ENCODE data around the gene HMMR. TPM values are rescaled to one million over a fixed set of nuclear protein-coding genes. Genes with fewer than 3 reads are reported as not detected.

Gene HMMR
- polyA plus RNA-seq, 1 donor (not counting 4 experiments of a cell fraction or from before 2014, with no cell fraction given), result 16.2 TPM

GRCh38 chr5:163533223-163533622 is 72.8 kb downstream of the HMMR start:
- TF ChIP-seq CTCF (optimal IDR thresholded peaks at IDR 0.05 in 1 of 3, IDR thresholded peaks at IDR 0.05 in 1 of 3, conservative IDR thresholded peaks at IDR 0.05 in 1 of 3; ENCODE audit: extremely low read depth in 1 of 3, insufficient read depth in 2 of 3, low read length in 3 of 3), result no peak
- TF ChIP-seq EZH2 (IDR thresholded peaks at IDR 0.05; ENCODE audit: low read length), result no peak
- H3K9me1 ChIP-seq (ENCODE audit: control insufficient read depth, extremely low read depth, insufficient read depth, low read length), result no peaks in the 10 kb centered on the region
- no peaks in the 10 kb centered on the region for H3K9me3 ChIP-seq (ENCODE audit: control insufficient read depth, low read depth, low read length)
- H3K4me3 ChIP-seq (ENCODE audit: control insufficient read depth in 2 of 3, extremely low read depth in 1 of 3, insufficient read depth in 2 of 3, low read depth in 1 of 3, low read length in 3 of 3), result no peak overlapping the region
- H3K4me1 ChIP-seq (ENCODE audit: control insufficient read depth, extremely low read depth, insufficient read depth, low read length), result no peaks in the 10 kb centered on the region
- H3K79me2 ChIP-seq (ENCODE audit: control insufficient read depth, insufficient read depth, low read length), result no peaks in the 10 kb centered on the region
- dilution Hi-C loops (cut with MboI; ENCODE audit: extremely low pct_ligation_motif_present, low sequenced_read_pairs), result no loop called here
- H3K4me2 ChIP-seq (ENCODE audit: control insufficient read depth, extremely low read depth, insufficient read depth, low read depth, low read length), result no peak overlapping the region
- no peaks in the 10 kb centered on the region for H3K36me3 ChIP-seq (ENCODE audit: control insufficient read depth in 2 of 2, extremely low read depth in 1 of 2, insufficient read depth in 2 of 2, low read length in 2 of 2)
- no peaks in the 10 kb centered on the region for H4K20me1 ChIP-seq (ENCODE audit: control insufficient read depth, extremely low read depth, insufficient read depth, low read length)
- no peak overlapping the region for H2AFZ ChIP-seq (ENCODE audit: control insufficient read depth, low read length)
- H3K9ac ChIP-seq (ENCODE audit: control insufficient read depth, extremely low read depth, insufficient read depth, low read length), result no peak overlapping the region
- FAIRE-seq (no peak), DNase-seq (ENCODE audit: low read depth, low spot score) (no peak)
- no peaks in the 10 kb centered on the region for H3K27me3 ChIP-seq (ENCODE audit: control insufficient read depth, extremely low read depth, insufficient read depth, low read length)
- no peak overlapping the region for H3K27ac ChIP-seq (ENCODE audit: control insufficient read depth, insufficient read depth, low read length)

DNA sequence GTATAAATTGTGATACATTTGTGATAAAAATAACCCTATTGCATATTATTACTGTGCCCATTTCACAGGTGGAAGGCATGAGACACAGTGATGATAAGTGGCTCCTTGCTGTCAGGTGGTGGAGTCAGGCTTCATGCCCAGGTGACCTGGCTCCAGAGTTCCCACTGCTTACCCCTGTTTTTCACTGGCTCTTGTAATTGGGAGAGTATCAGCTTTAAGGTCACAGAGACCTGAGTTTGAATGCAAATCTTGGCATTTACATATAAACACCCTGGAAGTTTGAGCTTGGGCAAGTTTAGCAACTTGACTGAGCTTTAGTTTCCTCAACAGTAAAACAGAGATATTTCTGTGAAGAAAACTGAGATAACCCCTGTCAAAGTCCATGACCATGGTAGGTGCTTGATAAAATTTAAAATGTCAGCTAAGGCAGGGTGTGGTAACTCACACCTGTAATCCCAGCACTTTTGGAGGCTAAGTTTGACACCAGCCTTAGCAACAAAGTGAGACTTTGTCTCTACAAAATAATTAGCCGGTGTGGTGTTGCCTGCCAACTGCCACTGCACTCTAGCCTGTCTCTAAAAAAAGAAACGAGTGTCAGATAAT is 74.2 kb downstream of the HMMR start:
- no peaks in the 10 kb centered on the region for H3K27me3 ChIP-seq (ENCODE audit: control insufficient read depth, extremely low read depth, insufficient read depth, low read length)
- dilution Hi-C loops (cut with MboI; ENCODE audit: extremely low pct_ligation_motif_present, low sequenced_read_pairs), result no loop called here
- no peak overlapping the region for H3K9ac ChIP-seq (ENCODE audit: control insufficient read depth, extremely low read depth, insufficient read depth, low read length)
- H3K4me3 ChIP-seq (ENCODE audit: control insufficient read depth in 2 of 3, extremely low read depth in 1 of 3, insufficient read depth in 2 of 3, low read depth in 1 of 3, low read length in 3 of 3), result no peak overlapping the region
- H3K36me3 ChIP-seq (ENCODE audit: control insufficient read depth in 2 of 2, extremely low read depth in 1 of 2, insufficient read depth in 2 of 2, low read length in 2 of 2), result no peaks in the 10 kb centered on the region
- no peak for TF ChIP-seq CTCF (optimal IDR thresholded peaks at IDR 0.05 in 1 of 3, IDR thresholded peaks at IDR 0.05 in 1 of 3, conservative IDR thresholded peaks at IDR 0.05 in 1 of 3; ENCODE audit: extremely low read depth in 1 of 3, insufficient read depth in 2 of 3, low read length in 3 of 3)
- no peak for TF ChIP-seq EZH2 (IDR thresholded peaks at IDR 0.05; ENCODE audit: low read length)
- DNase-seq (ENCODE audit: low read depth, low spot score), result no peak
- no peaks in the 10 kb centered on the region for H3K9me1 ChIP-seq (ENCODE audit: control insufficient read depth, extremely low read depth, insufficient read depth, low read length)
- no peaks in the 10 kb centered on the region for H3K4me1 ChIP-seq (ENCODE audit: control insufficient read depth, extremely low read depth, insufficient read depth, low read length)
- no peak overlapping the region for H3K4me2 ChIP-seq (ENCODE audit: control insufficient read depth, extremely low read depth, insufficient read depth, low read depth, low read length)
- no peaks in the 10 kb centered on the region for H4K20me1 ChIP-seq (ENCODE audit: control insufficient read depth, extremely low read depth, insufficient read depth, low read length)
- FAIRE-seq, result no peak
- H3K9me3 ChIP-seq (ENCODE audit: control insufficient read depth, low read depth, low read length), result no peaks in the 10 kb centered on the region
- no peaks in the 10 kb centered on the region for H3K79me2 ChIP-seq (ENCODE audit: control insufficient read depth, insufficient read depth, low read length)
- H2AFZ ChIP-seq (ENCODE audit: control insufficient read depth, low read length), result no peak overlapping the region
- no peak overlapping the region for H3K27ac ChIP-seq (ENCODE audit: control insufficient read depth, insufficient read depth, low read length)
